Stomach (tissue), 9 donors: ENCODE data around the gene SNX6. TPM values are rescaled to one million over a fixed set of nuclear protein-coding genes. Genes with fewer than 3 reads are reported as not detected.
"Not testable (repeated sequence)": the region's sequence is repeated elsewhere in the genome, so short reads cannot be mapped to it uniquely, and the experiment has no call there.

Source experiments
- DNase-seq, 2 donors: peaks; one replicate each; pipeline versions ENCODE4 v3.0.0 to v3.0.0-alpha.2; 2013 to 2019
- H3K27ac ChIP-seq, 5 donors: fragments of 200-600 bp in 4 of 5; sonication (generic) in 4 of 5; one replicate each; pipeline ENCODE4 v1.5.1; 2013 to 2019; ENCODE audit warnings: mild to moderate bottlenecking in 1 of 5, moderate library complexity in 1 of 5
- H3K27me3 ChIP-seq, 3 donors: fragments of 200-600 bp; sonication (generic); one replicate each; pipeline ENCODE4 v1.5.1; 2017 to 2019; ENCODE audit warnings: mixed run types in 1 of 3
- H3K36me3 ChIP-seq, 4 donors: fragments of 200-600 bp; sonication (generic); 1 replicate in 3 of 4; 2 replicates in 1 of 4; pipeline ENCODE4 v1.5.1; 2016 to 2019
- H3K4me1 ChIP-seq, 4 donors: fragments of 200-600 bp; sonication (generic); one replicate each; pipeline ENCODE4 v1.5.1; 2016 to 2019
- H3K4me3 ChIP-seq, 4 donors: fragments of 200-600 bp; sonication (generic) in 3 of 4; one replicate each; pipeline ENCODE4 v1.5.1; 2016 to 2019; ENCODE audit warnings: mild to moderate bottlenecking in 1 of 4
- H3K9me3 ChIP-seq, 4 donors: fragments of 200-600 bp; sonication (generic); one replicate each; pipeline ENCODE4 v1.5.1; 2016 to 2019
- EP300 ChIP-seq: sonication (generic); formaldehyde crosslinking; IDR thresholded peaks from one replicate; pipeline ENCODE4 v1.6.1; 2017; ENCODE audit warnings: antibody characterized with exemption
- POLR2A ChIP-seq, 4 donors: fragments of 450-650 bp; IDR thresholded peaks; one replicate each; pipeline ENCODE4 v1.6.1; 2016; ENCODE audit warnings: antibody characterized with exemption in 4 of 4, control low read depth in 2 of 4, mild to moderate bottlenecking in 1 of 4, moderate library complexity in 1 of 4
- POLR2AphosphoS5 ChIP-seq, 3 donors: sonication (generic); formaldehyde crosslinking; IDR thresholded peaks; one replicate each; pipeline ENCODE4 v1.6.1; 2016; ENCODE audit warnings: antibody characterized with exemption in 3 of 3
- WGBS, 5 donors: extraction: QIAGEN DNeasy Blood & Tissue Kit in 3 of 5; methylation state at CpG; one replicate each; pipeline versions ENCODE4 v1.1.5 to v1.1.7; 2013 to 2018; 5-methylcytosine and 5-hydroxymethylcytosine counted together
- intact Hi-C: fragments of 100-400 bp; cut with DNase I; formaldehyde crosslinking; loops from one replicate; pipeline ENCODE4 v1.15.1; 2023; ENCODE audit warnings: low total_unique reads
- polyA plus RNA-seq, 3 donors: library from polyadenylated mRNA; stranded (reverse); fragments of 200-250 nt; gene quantifications; one replicate each; pipeline ENCODE4 v1.2.3, GENCODE V29; 2013
- small RNA-seq, 4 donors: library from RNA; depleted of rRNA; stranded (forward); fragments of <200 nt; gene quantifications; one replicate each; pipeline ENCODE3, GENCODE V24; 2016
- total RNA-seq, 5 donors: library from RNA; depleted of rRNA; stranded (reverse); fragments of >200 nt; gene quantifications; one replicate each; pipeline versions ENCODE4 v1.1.0 to v1.2.3, GENCODE V29; 2014 to 2016
- TF ChIP-seq, protein P1 (sequence below), 7 experiments: fragments of 450-650 bp in 4 of 7; fragments of 200-600 bp in 3 of 7; sonication (generic) in 3 of 7; IDR thresholded peaks; one replicate each; pipeline ENCODE4 v1.5.1; 2016 to 2019; ENCODE audit warnings: antibody characterized with exemption in 7 of 7, control low read depth in 2 of 7, mild to moderate bottlenecking in 1 of 7
- donor health status: healthy with polysubstance abuse.
- donor health status: Bipolar disorder and iron deficiency.
- donor health status: healthy.

The SNX6 gene
- total and polyA plus RNA-seq, 8 donors, result 23.7 to 124 (median 45.2) TPM

DNA sequence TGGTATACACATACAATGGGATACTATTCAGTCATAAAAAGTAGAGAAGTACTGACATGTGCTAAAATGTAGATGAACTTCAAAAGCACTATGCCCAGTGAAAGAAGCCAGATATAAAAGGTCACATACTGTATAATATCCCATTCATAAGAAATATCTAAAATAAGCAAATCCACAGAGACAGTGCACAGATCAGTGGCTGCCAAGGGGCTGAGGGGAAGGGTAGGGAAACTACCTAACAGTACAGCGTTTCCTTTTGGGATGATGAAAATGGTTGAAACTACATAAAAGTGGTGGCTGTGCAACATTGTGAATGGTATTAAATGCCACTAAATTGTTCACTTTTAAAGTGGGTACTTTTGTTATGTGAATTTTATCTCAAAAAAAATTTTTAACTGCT is 102.4 kb downstream of the SNX6 start:
- DNase-seq, result no peak
- Histone ChIP-seq H3K27me3 (no peaks in the 10 kb centered on the region), H3K36me3 (peaks cover 96 to 100% (median 100%) of the 10 kb centered on the region in 4 donors), H3K27ac (no peak overlapping the region), H3K4me3 (no peak overlapping the region), H3K9me3 (no peaks in the 10 kb centered on the region), H3K4me1 (no peaks in the 10 kb centered on the region)
- intact Hi-C loops, result no loop called here
- TF ChIP-seq, protein P1, sequence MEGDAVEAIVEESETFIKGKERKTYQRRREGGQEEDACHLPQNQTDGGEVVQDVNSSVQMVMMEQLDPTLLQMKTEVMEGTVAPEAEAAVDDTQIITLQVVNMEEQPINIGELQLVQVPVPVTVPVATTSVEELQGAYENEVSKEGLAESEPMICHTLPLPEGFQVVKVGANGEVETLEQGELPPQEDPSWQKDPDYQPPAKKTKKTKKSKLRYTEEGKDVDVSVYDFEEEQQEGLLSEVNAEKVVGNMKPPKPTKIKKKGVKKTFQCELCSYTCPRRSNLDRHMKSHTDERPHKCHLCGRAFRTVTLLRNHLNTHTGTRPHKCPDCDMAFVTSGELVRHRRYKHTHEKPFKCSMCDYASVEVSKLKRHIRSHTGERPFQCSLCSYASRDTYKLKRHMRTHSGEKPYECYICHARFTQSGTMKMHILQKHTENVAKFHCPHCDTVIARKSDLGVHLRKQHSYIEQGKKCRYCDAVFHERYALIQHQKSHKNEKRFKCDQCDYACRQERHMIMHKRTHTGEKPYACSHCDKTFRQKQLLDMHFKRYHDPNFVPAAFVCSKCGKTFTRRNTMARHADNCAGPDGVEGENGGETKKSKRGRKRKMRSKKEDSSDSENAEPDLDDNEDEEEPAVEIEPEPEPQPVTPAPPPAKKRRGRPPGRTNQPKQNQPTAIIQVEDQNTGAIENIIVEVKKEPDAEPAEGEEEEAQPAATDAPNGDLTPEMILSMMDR (IDR thresholded peaks at IDR 0.05), result no peak
- TF ChIP-seq EP300, result no peak
- no peak for TF ChIP-seq POLR2AphosphoS5 (IDR thresholded peaks at IDR 0.05)
- no peak for TF ChIP-seq POLR2A (IDR thresholded peaks at IDR 0.05)
- WGBS, 5 donors, result 91 to 100% (median 92%) methylated on average over 1 of the region's 1 CpG

DNA sequence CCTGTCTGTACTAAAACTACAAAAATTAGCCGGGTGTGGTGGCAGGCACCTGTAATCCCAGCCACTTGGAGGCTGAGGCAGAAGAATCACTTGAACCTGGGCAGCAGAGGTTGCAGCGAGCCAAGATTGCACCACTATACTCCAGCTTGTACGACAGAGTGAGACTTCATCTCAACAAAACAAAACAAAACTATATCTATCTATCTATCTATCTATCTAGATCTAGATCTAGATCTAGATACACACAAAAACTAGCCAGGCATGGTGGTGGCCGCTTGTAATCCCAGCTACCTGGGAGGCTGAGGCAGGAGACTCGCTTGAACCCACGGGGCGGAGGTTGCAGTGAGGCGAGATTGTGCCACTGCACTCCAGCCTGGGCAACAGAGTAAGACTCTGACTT is 105.7 kb downstream of the SNX6 start:
- 95 to 99% (median 97%) methylated on average over 8 of the region's 8 CpGs for WGBS, 5 donors
- H3K4me3 ChIP-seq, H3K4me1 ChIP-seq, DNase-seq, H3K9me3 ChIP-seq, intact Hi-C loops, H3K27ac ChIP-seq, H3K27me3 ChIP-seq: not testable (repeated sequence)
- H3K36me3 ChIP-seq, result peaks cover 94 to 100% (median 100%) of the 10 kb centered on the region in 4 donors

DNA sequence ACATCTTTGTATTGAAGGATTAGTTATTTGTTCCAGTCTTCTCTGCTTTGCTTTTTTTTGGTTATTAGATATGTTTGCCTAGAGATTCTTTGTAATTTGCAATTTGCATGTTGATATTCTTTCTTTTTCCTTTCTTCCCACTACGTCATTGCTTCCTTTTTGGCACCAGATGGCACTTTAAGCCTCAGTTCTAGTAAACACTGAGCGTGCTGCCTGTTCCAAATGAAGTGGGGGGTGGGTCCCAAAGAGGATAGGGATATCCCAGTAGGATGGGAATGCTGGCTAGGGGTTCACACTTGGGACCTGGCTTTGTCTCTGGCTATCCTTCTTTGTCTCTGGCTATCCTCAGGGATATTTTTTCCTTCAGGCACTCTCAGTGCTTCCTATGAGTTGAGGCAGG is 107.5 kb downstream of the SNX6 start:
- no peak overlapping the region for H3K27ac ChIP-seq
- DNase-seq, result no peak
- no peaks in the 10 kb centered on the region for H3K4me1 ChIP-seq
- H3K27me3 ChIP-seq, result no peaks in the 10 kb centered on the region
- no peak overlapping the region for H3K4me3 ChIP-seq
- intact Hi-C loops, result no loop called here
- WGBS, 5 donors, result 61 to 90% (median 82%) methylated on average over 2 of the region's 2 CpGs
- TF ChIP-seq POLR2A (IDR thresholded peaks at IDR 0.05), result no peak
- TF ChIP-seq POLR2AphosphoS5 (IDR thresholded peaks at IDR 0.05), result no peak
- TF ChIP-seq, protein P1 (IDR thresholded peaks at IDR 0.05), result no peak
- TF ChIP-seq EP300, result no peak
- H3K9me3 ChIP-seq, result no peaks in the 10 kb centered on the region
- peaks cover 90 to 100% (median 100%) of the 10 kb centered on the region in 4 donors for H3K36me3 ChIP-seq

DNA sequence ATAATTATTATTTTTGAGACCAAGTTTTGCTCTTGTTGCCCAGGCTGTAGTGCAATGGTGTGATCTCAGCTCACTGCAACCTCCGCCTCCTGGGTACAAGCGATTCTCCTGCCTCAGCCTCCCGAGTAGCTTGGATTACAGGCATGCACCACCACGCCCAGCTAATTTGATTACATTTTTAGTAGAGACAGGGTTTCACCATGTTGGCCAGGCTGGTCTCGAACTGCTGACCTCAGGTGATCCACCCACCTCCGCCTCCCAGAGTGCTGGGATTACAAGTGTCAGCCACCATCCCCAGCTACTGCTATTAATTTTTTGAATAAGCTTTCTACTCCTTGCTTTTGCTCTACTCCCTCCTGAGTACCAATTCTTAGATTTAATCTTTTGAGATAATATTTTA is 108.9 kb downstream of the SNX6 start:
- intact Hi-C loops, H3K27me3 ChIP-seq, DNase-seq, H3K9me3 ChIP-seq, H3K27ac ChIP-seq, H3K4me1 ChIP-seq, H3K4me3 ChIP-seq: not testable (repeated sequence)
- peaks cover 77 to 100% (median 99%) of the 10 kb centered on the region in 4 donors for H3K36me3 ChIP-seq
- WGBS, 5 donors, result 87 to 97% (median 96%) methylated on average over 6 of the region's 6 CpGs

DNA sequence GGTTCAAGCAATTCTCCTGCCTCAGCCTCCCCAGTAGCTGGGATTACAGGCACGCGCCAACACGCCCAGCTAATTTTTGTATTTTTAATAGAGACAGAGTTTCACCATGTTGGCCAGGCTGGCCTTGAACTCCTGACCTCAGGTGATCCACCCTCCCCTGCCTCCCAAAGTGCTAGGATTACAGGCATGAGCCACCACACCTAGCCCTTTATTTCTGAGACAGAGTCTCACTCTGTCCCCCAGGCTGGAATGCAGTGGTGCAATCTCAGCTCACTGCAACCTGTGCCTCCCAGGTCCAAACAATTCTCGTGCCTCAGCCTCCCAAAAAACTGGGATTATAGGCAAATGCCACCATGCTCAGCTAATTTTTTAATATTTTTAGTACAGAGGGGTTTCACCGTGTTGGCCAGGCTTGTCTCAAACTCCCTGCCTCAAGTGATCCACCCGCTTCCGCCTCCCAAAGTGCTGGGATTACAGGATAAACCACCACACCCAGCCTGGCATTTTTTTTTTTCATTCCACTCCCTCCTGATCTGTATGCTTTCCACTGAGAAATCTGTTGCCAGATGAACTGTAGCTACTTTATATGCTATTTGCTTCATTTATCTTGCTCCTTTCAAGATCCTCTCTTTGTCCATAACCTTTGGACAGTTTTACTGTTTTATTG is 109.5 kb downstream of the SNX6 start:
- peaks cover 72 to 100% (median 99%) of the 10 kb centered on the region in 4 donors for H3K36me3 ChIP-seq
- H3K4me1 ChIP-seq, H3K27me3 ChIP-seq, DNase-seq, intact Hi-C loops, H3K4me3 ChIP-seq, H3K9me3 ChIP-seq, H3K27ac ChIP-seq: not testable (repeated sequence)
- 85 to 98% (median 96%) methylated on average over 7 of the region's 7 CpGs for WGBS, 5 donors

Small RNA genes lying within 50 kb of the gene (small RNA-seq; reads per million reads assigned to genes)
- gene RNU1-27P, result 0 reads per million in 4 donors
- 0 reads per million in 4 donors for gene RNU1-28P
- 0 reads per million in 4 donors for gene RNU6-1261P

Other genes with a start within 250 kb of the SNX6 start
- gene SPTSSA, start 167.9 kb downstream of the SNX6 start, total RNA-seq, result 10 to 100 TPM in 3 of 5 donors, 1 to 10 TPM in 1, under 1 TPM in 1; 0.29 to 34.1 (median 15.8) TPM
- gene SPTSSA, start 167.9 kb downstream of the SNX6 start, polyA plus RNA-seq, result 10 to 100 TPM; 25.4 to 36.0 (median 35.6) TPM
- gene EAPP, start 90.4 kb downstream of the SNX6 start, total RNA-seq, result 10 to 100 TPM; 15.8 to 95.3 (median 30.1) TPM
- gene EAPP, start 90.4 kb downstream of the SNX6 start, polyA plus RNA-seq, result 10 to 100 TPM; 29.3 to 57.0 (median 39.4) TPM
- 100 to 1,000 TPM in 3 of 5 donors, 10 to 100 TPM in 2; 42.6 to 214 (median 136) TPM for gene CFL2, start 84.4 kb upstream of the SNX6 start, total RNA-seq
- gene CFL2, start 84.4 kb upstream of the SNX6 start, polyA plus RNA-seq, result 10 to 100 TPM; 22.0 to 28.6 (median 26.1) TPM
- 100 to 1,000 TPM in 1 of 5 donors, 10 to 100 TPM in 4; 31.2 to 110 (median 49.4) TPM for gene BAZ1A, start 245.2 kb upstream of the SNX6 start, total RNA-seq
- gene BAZ1A, start 245.2 kb upstream of the SNX6 start, polyA plus RNA-seq, result 10 to 100 TPM; 13.3 to 30.2 (median 21.0) TPM